GM18507 (cell line): ENCODE measurements around the gene COL1A2.

Experiments used
- DNase-seq: peaks from one replicate; pipeline ENCODE4 v3.0.0; 2011; ENCODE audit warnings: low read depth; ENCODE audit not compliant: insufficient read length; ENCODE audit errors: extremely low spot score
- FAIRE-seq: peaks from 2 replicates; lab custom pipeline; 2011; peaks lifted over from hg19 to GRCh38; lab: Jason Lieb, UNC

The COL1A2 gene

DNA sequence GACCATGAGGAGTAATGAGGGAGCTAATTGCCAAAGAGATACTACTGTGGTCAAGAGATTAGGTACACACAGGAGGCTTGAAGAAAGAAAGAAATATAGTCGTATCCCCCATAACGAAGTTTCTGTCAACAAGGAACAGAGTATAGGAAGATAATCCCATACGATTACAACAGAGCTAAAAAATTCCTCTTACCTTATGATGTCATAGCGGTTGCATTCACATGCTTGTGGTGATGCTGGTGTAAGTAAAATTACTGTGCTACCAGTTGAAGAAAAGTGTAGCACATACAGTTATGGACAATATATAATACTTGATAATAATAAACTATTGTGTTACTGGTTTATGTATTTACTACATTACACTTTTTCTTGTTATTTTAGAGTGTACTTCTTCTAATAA, 63.3 kb downstream of the COL1A2 start:
- FAIRE-seq: no peak

DNA sequence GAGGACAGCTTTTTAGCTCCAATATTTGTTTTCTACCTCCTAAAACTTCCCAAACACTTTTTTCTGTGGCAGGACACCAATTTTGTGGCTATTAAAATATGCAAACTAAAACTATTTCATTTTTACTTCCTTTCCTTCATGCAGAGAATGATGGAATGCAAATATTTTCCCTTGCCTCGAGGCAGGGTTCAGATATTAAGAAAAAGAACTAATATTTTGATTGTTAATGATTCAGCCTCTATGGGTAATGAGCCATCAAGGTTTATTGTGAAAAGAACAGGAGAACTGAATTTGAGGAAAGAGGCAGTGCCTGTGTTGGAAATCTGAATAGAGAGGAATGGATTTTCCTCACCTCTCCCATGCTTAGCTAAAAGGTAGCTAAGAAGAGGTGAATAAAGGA, 71.8 kb downstream of the COL1A2 start:
- FAIRE-seq (no peak), DNase-seq (no peak)

More for the DNA sequence above, 63.3 kb downstream of the COL1A2 start:
- no peak for DNase-seq

DNA sequence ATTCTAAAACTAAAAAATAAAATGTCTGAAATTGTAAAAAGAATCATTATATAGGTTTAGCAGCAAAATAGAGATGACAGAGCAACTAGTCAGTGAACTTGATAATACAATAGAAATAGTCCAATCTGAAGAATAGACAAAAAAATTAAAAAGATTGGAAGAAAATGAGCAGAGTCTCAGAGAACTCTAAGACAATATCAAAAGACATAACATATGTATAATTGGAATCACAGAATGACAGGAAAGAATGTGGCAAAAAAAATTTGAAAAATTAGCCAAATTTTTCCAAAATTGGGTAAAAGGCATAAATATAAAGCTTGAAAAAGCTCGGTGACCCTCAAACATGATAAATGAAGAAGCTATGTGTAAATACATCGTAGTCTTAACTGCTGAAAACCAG, 76.9 kb downstream of the COL1A2 start:
- FAIRE-seq (no peak), DNase-seq (no peak)

DNA sequence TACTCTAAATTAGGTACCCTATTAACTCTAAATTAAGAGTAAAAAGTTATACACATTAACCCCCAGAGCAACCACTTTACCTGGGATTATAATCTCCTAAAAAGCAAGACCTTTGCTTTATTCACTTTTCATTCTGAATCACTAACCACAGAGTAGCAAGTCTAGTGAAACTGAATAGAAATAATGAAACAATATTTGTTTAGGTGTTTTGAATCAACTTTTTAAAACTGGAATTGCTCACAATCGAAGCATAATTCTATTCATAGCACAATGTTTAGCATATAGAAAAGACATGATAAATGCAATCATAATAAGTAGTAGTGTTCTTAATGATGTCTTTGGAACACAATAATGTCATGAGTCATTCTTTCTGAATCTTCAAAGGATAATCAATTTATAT, 77.9 kb downstream of the COL1A2 start:
- no peak for DNase-seq
- FAIRE-seq: no peak

DNA sequence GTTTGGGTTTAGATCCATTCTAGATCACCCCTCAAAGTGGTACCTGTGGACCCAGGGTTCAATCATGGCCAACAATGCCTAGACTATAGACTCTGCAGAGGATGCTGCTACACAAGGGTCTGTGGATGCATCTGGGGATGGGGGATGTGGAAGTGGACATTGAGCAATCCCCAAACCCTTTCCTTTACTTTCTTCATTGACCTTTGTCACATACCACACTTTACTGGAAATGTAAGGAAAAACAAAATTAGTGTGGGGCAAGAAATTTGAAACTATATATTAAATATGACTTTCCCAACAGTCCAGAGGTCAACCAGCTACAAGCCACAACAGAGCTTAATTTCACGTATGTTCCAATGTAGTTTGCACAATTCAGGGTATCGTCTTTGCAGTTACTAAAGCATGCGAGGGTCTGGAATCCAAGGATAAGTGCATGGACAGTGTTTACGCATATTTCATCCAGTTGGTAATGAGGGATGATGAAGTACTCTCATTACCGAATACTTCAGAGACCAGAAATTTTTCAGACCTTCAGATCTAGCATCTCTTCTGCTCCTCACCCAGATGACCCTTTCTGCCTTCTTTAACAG, 81.7 kb downstream of the COL1A2 start:
- FAIRE-seq (no peak), DNase-seq (no peak)

DNA sequence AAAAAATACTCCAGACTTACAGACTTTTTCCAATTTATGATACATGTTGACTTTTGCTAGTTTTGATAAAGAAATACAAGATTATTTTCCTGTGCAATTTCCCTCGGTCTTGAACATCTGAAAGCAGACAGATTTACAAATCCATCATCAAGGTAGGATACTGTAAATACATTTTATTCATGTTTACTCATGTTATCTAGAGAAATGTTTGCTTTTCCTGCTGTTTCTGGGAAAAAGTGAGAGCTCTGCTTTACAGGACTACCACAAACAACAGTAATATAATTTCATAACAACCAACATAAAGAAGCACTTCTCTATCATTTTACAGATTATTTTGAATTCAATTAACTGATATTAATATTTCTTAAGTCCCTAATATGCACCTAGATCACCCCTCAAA, 83.2 kb downstream of the COL1A2 start:
- no peak for FAIRE-seq
- DNase-seq: no peak

DNA sequence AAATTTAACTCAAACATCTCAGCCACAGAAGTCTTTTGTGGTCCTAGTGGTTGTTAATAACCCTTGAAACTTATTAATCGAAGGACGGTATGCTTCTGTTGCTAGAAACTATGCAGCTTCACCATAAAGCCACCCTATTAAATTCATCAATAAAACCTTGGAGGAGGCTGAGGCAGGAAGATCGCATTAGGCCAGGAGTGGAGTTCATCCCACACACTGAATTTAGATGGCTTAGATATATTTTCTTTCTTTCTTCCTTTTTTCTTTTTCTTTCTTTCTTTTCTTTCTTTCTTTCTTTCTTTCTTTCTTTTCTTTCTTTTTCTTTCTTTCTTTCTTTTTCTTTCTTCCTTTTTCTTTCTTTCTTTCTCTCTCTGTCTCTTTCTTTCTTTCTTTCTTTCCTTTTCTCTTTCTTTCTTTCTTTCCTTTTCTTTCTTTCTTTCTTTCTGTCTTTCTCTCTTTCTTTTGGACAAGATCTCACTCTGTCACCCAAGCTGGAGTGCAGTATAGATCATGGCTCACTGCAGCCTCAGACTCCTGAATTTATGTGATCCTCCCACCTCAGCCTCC, 84.0 kb downstream of the COL1A2 start:
- no peak for DNase-seq
- no peak for FAIRE-seq
